DND-41 (cell line): ENCODE data around the gene MYNN.

Experiments used
- ATAC-seq: fragments of 200-7000 bp; cut with Tn5 transposase; 3 replicates; pipeline ENCODE4 v1.9.1; 2021; ENCODE audit warnings: low read depth; ENCODE audit not compliant: insufficient read depth
- DNase-seq: peaks from one replicate; pipeline ENCODE4 v3.0.0-alpha.2; 2020
- H2AFZ ChIP-seq: 2 replicates; pipeline ENCODE4 v1.6.0; 2012; ENCODE audit warnings: low read depth, low read length
- H3K27ac ChIP-seq: 2 replicates; pipeline ENCODE4 v1.5.1; 2012; ENCODE audit warnings: low read length, inconsistent platforms
- H3K27me3 ChIP-seq: fragments of 200-600 bp; sonication (generic); 2 replicates; pipeline ENCODE4 v1.6.0; 2012; ENCODE audit warnings: low read length, mild to moderate bottlenecking, inconsistent platforms; ENCODE audit not compliant: insufficient read depth, poor library complexity
- H3K36me3 ChIP-seq: 2 replicates; pipeline ENCODE4 v1.5.1; 2012; ENCODE audit warnings: low read length, inconsistent platforms; ENCODE audit not compliant: insufficient read depth
- H3K4me1 ChIP-seq: 2 replicates; pipeline ENCODE4 v1.5.1; 2012; ENCODE audit warnings: mild to moderate bottlenecking, low read length; ENCODE audit not compliant: insufficient read depth
- H3K4me2 ChIP-seq: 2 replicates; pipeline ENCODE4 v1.6.0; 2012; ENCODE audit warnings: mild to moderate bottlenecking, moderate library complexity, low read length, inconsistent platforms; ENCODE audit not compliant: insufficient read depth
- H3K4me3 ChIP-seq, 2 experiments: fragments of 200-600 bp in 1 of 2; shearing (Covaris generic) in 1 of 2; 2 replicates each; pipeline ENCODE4 v1.5.1; 2012 to 2016; ENCODE audit warnings: inconsistent platforms in 2 of 2, low read length in 2 of 2, mild to moderate bottlenecking in 2 of 2, low read depth in 1 of 2, moderate library complexity in 1 of 2
- H3K79me2 ChIP-seq: 2 replicates; pipeline ENCODE4 v1.6.0; 2012; ENCODE audit warnings: low read length, inconsistent platforms; ENCODE audit not compliant: insufficient read depth
- H3K9ac ChIP-seq: 2 replicates; pipeline ENCODE4 v1.6.0; 2012; ENCODE audit warnings: low read depth, mild to moderate bottlenecking, inconsistent platforms, low read length, moderate library complexity
- H3K9me3 ChIP-seq: 2 replicates; pipeline ENCODE4 v1.5.1; 2012; ENCODE audit warnings: low read length, moderate library complexity, mild to moderate bottlenecking, inconsistent platforms; ENCODE audit not compliant: insufficient read depth, severe bottlenecking
- H4K20me1 ChIP-seq: 2 replicates; pipeline ENCODE4 v1.6.0; 2012; ENCODE audit warnings: low read length; ENCODE audit not compliant: insufficient read depth
- EZH2 ChIP-seq: IDR thresholded peaks from 3 replicates; pipeline ENCODE4 v1.6.1; 2012; ENCODE audit warnings: borderline replicate concordance, low read depth, mild to moderate bottlenecking, moderate library complexity, low read length, inconsistent platforms; ENCODE audit not compliant: severe bottlenecking
- TF ChIP-seq, protein P1 (sequence below): IDR thresholded peaks from 2 replicates; pipeline ENCODE4 v1.5.1; 2012; ENCODE audit warnings: borderline replicate concordance, low read length, moderate library complexity, mild to moderate bottlenecking; ENCODE audit not compliant: poor library complexity, severe bottlenecking; ENCODE audit errors: extremely low read depth

Gene MYNN

DNA sequence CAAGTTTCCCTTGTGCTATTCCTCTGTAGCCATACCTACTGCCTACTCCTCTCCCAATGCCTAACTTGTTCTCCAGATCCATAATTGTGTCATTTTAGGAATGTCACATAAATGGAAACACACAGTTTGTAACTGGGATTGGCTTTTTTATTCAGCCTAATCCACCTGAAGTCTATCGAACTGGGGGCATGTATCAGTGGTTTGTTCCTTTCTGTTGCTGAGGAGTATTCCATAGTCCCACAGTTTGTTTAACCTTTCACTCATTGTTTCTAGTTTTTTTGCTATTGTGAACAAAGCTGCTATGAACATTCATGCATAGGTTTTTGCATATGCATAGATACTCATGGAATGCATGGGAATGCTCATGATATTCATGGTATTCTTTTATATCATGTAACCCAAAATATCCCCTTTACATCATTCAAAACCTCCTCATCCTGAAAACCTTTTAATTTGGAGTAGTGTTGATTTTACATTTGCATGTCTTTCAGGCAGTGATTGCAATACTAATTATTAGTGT lies 65.4 kb downstream of the MYNN start:
- DNase-seq (no peak), ATAC-seq (no peak)
- Histone ChIP-seq H4K20me1 (no peaks in the 10 kb centered on the region), H3K79me2 (no peaks in the 10 kb centered on the region), H2AFZ (no peak overlapping the region), H3K9me3 (no peaks in the 10 kb centered on the region), H3K27me3 (peaks cover 12% of the 10 kb centered on the region), H3K4me1 (no peaks in the 10 kb centered on the region), H3K4me2 (no peak overlapping the region), H3K27ac (no peak overlapping the region), H3K4me3 (no peak overlapping the region), H3K9ac (no peak overlapping the region), H3K36me3 (no peaks in the 10 kb centered on the region)
- no peak for TF ChIP-seq EZH2
- TF ChIP-seq, protein P1, sequence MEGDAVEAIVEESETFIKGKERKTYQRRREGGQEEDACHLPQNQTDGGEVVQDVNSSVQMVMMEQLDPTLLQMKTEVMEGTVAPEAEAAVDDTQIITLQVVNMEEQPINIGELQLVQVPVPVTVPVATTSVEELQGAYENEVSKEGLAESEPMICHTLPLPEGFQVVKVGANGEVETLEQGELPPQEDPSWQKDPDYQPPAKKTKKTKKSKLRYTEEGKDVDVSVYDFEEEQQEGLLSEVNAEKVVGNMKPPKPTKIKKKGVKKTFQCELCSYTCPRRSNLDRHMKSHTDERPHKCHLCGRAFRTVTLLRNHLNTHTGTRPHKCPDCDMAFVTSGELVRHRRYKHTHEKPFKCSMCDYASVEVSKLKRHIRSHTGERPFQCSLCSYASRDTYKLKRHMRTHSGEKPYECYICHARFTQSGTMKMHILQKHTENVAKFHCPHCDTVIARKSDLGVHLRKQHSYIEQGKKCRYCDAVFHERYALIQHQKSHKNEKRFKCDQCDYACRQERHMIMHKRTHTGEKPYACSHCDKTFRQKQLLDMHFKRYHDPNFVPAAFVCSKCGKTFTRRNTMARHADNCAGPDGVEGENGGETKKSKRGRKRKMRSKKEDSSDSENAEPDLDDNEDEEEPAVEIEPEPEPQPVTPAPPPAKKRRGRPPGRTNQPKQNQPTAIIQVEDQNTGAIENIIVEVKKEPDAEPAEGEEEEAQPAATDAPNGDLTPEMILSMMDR = no peak
